GM06990 (cell line): ENCODE measurements around the gene OR4D2.

Source experiments
- DNase-seq: peaks from one replicate; pipeline ENCODE4 v3.0.0-alpha.2; 2011; ENCODE audit not compliant: insufficient read length; ENCODE audit errors: extremely low read depth
- H3K27me3 ChIP-seq: replicated peaks from 2 replicates; pipeline ENCODE4 v1.6.0; 2011; ENCODE audit warnings: low read length; ENCODE audit not compliant: control insufficient read depth, insufficient read depth
- H3K36me3 ChIP-seq: 2 replicates; pipeline ENCODE4 v1.5.1; 2011; ENCODE audit warnings: low read length; ENCODE audit not compliant: control insufficient read depth, insufficient read depth
- H3K4me3 ChIP-seq: replicated peaks from 2 replicates; pipeline ENCODE4 v1.5.1; 2011; ENCODE audit warnings: low read depth, mild to moderate bottlenecking, control low read depth, low read length
- CTCF ChIP-seq: IDR thresholded peaks from 2 replicates; pipeline ENCODE4 v1.5.1; 2011; ENCODE audit warnings: low read length, control low read depth, mild to moderate bottlenecking, inconsistent platforms; ENCODE audit not compliant: insufficient read depth, poor library complexity, severe bottlenecking

OR4D2 gene

GRCh38 chr17:58193641-58194255 is 27.0 kb downstream of the OR4D2 start:
- H3K27me3 ChIP-seq = no peaks in the 10 kb centered on the region; the same call in 1 of the 2 replicates
- DNase-seq = no peak
- no peaks in the 10 kb centered on the region for H3K36me3 ChIP-seq
- TF ChIP-seq CTCF = no peak
- H3K4me3 ChIP-seq = no peak overlapping the region

- H3K4me3 ChIP-seq = no peak overlapping the region
- TF ChIP-seq CTCF = no peak
Observed at GRCh38 chr17:58195518-58196123, 28.8 kb downstream of the OR4D2 start.

GRCh38 chr17:58196610-58197009 is 29.8 kb downstream of the OR4D2 start:
- H3K27me3 ChIP-seq = no peaks in the 10 kb centered on the region
- H3K36me3 ChIP-seq = no peaks in the 10 kb centered on the region
- DNase-seq = no peak
- TF ChIP-seq CTCF = no peak
- no peak overlapping the region for H3K4me3 ChIP-seq

More at GRCh38 chr17:58195518-58196123, 28.8 kb downstream of the OR4D2 start:
- DNase-seq = no peak
- H3K27me3 ChIP-seq = no peaks in the 10 kb centered on the region; the same call in 1 of the 2 replicates
- no peaks in the 10 kb centered on the region for H3K36me3 ChIP-seq

- Histone ChIP-seq H3K36me3 (no peaks in the 10 kb centered on the region), H3K4me3 (no peak overlapping the region), H3K27me3 (no peaks in the 10 kb centered on the region)
- peak; percentile 49 for DNase-seq
- TF ChIP-seq CTCF = peak; percentile 81
Observed at GRCh38 chr17:58200024-58200633, 33.3 kb downstream of the OR4D2 start.

- TF ChIP-seq CTCF = no peak
- DNase-seq = no peak
- no peak overlapping the region for H3K4me3 ChIP-seq
- no peaks in the 10 kb centered on the region for H3K27me3 ChIP-seq
- H3K36me3 ChIP-seq = peaks cover 2% of the 10 kb centered on the region; the same call in 1 of the 2 replicates
Observed at GRCh38 chr17:58202859-58203258, 36.1 kb downstream of the OR4D2 start.
